Endometrium (tissue), 2 donors: Measurements from ENCODE around the gene PLPPR2.
"Not testable (repeated sequence)": the region's sequence is repeated elsewhere in the genome, so short reads cannot be mapped to it uniquely, and the experiment has no call there.

Experiments
- FAIRE-seq: peaks from 2 replicates; lab custom pipeline; 2012; peaks lifted over from hg19 to GRCh38; lab: Jason Lieb, UNC
- donor health status: control.
- donor health status: control.

PLPPR2 gene

DNA sequence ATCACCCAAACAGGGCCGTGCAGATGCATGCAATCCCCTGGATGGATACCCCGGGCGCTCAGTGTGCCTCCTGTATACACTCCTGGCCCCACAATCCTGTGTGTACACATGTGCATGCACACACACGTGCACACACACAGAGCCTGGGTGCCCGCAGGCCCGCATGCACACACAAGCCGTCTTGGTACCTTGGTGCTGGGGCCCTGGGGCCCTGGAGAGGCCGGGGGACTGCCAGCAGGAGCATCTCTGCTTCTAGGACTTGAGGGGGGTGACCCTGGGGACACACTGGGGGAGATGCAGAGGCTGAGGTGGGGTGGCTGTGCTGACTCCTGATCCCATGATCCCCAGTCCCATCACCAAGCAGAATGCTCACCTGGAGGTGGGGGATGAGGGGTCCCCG lies 44.4 kb downstream of the PLPPR2 start:
- FAIRE-seq, result no peak

DNA sequence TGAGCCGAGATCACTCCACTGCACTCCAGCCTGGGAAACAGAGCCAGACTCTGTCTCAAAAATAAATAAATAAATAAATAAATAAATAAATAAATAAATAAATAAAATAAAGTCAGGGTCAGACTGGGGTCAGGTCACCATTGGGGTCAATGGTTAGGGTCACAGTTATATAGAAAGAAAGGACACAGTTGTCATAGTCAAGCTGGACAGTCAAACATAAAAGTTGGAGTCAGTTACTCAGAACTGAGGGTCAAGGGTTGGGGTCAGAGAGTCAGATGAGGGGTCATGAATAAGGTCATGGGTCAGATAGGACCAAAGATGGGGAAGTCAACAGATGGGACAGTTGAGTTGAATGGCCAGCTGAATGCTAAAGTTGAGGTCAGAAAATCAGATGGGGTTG lies 45.6 kb downstream of the PLPPR2 start:
- FAIRE-seq, result no peak

DNA sequence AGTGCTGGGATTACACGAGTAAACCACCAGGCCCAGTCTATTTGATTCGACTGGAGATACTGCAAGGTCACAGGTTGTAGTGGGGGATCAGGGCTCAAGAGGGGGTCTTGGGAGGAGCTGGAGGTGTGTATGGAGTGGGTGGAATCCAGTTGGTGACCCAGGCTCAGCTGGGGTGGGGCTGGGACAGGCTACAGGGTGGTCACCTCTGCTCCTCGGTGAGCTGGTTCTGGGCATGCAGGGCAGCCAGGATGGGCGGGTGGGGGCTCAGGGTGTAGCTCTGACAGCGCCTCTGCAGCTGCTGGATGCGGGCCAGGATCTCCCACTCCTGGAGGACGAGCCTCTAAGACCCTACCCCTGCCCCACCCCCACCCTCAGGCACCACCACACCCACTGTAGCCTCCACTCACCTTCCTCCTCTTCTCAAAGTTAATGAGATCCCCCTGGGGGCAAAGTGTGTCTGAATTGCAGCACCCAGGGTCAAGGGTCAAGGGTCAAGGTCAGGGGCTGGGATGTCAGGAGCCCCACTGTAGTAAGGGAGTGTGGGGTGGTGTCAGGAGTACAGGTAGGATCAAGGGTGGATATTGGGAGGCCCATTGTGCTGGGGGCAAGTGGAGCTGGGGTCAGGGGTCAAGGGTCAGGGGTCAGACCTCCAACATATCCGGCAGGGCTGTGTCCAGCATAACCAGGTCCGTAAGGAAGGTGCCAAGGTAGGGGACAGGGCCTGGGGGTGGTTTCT lies 46.7 kb downstream of the PLPPR2 start:
- FAIRE-seq, result no peak

DNA sequence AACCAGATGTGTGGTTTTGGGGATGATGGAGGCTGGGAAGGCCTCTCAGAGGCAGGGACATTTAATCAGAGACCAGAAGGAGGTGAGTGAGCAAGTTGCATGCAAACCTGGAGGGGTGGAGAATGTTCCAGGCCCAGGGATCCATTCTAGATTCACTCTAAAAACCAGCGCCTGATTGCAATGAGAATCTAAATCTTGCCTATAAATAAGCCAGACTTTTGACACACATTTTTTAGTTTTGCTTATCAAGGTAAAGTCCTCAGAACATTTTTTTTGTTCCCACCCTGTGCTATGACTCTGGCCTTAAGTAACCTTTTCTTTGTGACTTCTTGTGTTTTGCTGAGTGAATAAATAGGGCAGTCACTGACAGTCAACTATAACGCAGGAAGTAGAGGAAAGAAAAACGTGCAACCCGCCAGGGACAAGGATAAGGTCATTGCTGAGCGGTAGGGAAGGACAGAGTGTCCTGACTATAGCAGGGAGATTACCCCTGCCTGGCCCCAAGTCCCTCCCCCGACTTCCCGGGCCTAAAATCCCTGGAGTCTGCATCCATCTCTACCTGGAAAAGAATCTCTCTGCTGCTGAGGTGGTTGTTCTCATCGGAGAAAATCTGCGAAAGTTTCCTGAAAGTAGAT lies 49.5 kb downstream of the PLPPR2 start:
- no peak for FAIRE-seq

DNA sequence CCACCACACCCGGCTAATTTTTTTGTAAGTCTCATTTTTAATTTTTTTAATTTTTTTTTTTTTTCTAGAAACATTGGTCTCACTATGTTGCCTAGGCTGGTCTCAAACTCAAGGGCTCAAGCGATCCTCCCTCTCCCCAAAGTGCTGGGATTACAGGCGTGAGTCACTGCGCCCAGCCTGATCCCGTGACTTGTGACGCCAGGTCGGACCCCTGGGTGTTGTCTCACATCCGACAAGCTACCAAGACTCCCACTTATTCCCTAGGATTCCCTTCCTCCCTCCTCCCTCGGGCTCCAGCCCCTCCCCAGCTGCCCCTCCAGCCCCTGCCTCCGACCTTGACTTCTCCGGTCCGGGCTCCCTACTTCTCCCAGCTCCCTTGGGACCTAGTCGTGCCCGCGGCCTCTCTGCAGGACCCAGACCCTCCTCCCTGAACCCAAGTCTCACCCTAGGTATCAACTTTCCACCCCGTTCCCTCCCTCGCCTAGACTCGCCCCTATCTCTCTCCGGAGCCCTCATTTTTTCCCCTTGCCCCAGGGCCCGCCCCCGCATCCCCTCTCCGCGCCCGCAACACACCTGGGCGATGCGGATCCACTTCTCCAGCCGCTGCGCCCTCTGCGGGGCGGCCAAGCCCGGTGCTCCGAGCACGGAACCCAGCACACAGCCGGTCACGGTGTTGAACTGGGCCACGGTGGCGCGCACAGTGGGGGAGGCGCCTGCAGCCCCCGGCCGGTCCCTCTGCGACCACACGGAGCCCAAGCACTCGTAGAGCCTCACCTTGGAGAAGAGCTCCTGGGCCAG lies 50.8 kb downstream of the PLPPR2 start:
- no peak for FAIRE-seq

DNA sequence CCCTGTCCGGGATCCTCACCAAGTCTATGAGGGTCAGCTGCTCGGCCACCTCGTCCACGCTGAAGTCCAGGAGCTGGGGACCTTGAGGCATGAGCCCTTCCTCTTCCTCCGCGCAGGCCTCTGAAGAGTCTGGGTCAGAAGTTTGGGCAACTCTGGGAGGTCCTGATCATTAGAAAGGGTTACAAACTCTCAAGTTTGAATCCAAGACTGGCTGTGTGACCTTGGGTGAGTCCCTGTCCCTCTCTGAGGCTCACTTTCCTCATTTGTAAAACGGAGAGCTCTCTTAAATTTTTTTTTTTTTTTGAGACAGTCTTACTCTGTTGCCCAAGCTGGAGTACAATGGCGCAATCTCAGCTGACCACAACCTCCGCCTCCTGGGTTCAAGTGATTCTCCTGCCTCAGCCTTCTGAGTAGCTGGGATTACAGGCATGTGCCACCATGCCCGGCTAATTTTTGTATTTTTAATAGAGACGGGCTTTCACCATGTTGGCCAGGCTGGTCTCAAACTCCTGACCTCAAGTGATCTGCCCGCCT lies 51.5 kb downstream of the PLPPR2 start:
- not testable (repeated sequence) for FAIRE-seq

DNA sequence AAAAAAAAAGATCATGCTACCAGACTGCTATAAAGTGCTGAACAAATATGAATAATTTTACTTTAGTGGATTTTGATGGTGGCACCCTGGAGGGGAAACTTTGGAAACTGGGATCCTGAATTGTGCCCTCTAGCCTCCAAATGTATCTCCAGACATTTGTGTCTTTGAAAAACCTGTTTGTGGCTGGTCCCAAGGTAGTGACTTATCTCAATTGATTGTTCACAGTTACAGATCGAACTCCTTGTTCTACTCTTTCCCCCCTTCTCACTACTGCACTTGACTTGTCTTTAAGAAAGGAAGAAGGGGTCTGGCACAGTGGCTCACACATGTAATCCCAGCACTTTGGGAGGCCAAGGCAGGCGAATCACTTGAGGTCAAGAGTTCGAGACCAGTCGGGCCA lies 53.4 kb downstream of the PLPPR2 start:
- FAIRE-seq, result no peak

DNA sequence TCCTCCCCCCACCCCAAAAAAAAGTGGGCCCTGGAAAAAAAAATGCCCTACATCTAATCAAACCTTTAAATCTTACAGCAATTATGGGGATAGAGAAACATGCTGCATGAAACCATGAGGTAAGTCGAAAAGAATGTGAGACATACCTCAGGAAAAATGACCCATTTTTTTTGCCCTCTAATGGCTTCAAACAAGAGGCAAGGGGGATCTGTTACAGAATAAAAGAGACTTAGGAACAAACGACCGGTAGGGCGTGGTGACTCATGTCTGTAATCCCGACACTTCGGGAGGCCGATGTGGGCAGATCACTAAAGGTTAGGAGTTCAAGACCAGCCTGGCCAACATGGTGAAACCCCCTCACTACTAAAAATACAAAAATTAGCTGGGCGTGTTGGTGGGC lies 55.5 kb downstream of the PLPPR2 start:
- no peak for FAIRE-seq

DNA sequence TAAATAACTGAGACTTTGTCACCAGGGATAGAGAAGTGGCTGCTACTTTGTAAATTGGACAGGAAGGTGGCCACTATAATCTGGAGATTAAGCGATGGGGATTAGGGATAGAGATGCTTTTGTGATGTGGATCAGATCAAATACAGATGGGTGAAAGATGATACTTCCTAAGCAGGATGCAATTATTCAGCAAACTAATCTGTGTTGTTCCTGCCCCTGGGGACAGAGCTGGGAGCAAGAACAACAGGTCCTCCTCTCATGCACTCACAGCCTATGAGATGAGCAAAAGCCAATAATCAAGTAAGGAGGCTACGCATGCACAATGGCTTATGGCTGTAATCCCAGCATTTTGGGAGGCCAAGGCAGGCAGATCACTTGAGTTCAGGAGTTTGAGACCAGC lies 59.3 kb downstream of the PLPPR2 start:
- no peak for FAIRE-seq
